ENCODE results near the gene PPM1L.

Gene PPM1L

DNA sequence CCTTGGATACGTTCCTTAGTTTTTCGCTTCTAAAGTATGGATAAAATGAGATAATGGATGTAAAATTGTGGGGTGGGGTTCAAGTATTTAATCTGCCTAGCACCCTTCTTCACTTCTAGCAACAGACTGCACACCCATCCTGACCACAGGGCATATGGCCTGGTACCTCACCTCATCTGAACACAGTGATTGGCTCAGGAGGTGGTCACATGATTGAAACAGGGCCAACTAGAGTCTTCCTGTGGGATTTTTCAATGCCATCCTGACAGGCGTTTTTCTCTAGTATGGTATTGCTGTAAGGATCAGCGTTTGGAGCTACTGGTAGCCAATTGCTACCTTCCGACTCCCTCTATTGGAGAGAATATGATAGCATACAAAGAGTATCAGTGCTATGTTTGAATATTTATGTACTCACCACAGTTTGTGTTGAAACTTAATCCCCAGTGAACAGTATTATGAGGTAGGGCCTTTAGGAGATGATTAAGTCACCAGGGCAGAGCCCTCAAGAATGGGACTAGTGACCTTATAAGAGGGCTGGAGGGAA is 172.2 kb downstream of the PPM1L start:
- Histone ChIP-seq H2AFZ (ENCODE audit: low read depth, low read length) (no peak overlapping the region), H3K27ac (ENCODE audit: low read length, poor library complexity, severe bottlenecking) (no peak overlapping the region), H3K9me3 (ENCODE audit: control insufficient read depth, low read length) (no peaks in the 10 kb centered on the region), H4K91ac (ENCODE audit: low read length) (no peak overlapping the region), H2BK5ac (ENCODE audit: low read depth, low read length, poor library complexity, severe bottlenecking) (no peak overlapping the region), H3K4me3 (ENCODE audit: insufficient read depth in 1 of 2, low read depth in 1 of 2, low read length in 2 of 2) (no peak overlapping the region), H3K14ac (ENCODE audit: low read length in 2 of 2) (no peak overlapping the region), H3K79me1 (replicated peaks; ENCODE audit: low read length, poor library complexity, severe bottlenecking) (no peaks in the 10 kb centered on the region), H2BK15ac (ENCODE audit: low read depth, poor library complexity, severe bottlenecking) (no peak overlapping the region), H3K9ac (ENCODE audit: low read length) (no peak overlapping the region), H3K4ac (ENCODE audit: low read depth in 1 of 2, low read length in 2 of 2) (no peak overlapping the region), H4K8ac (ENCODE audit: low read length) (no peak overlapping the region), H3K18ac (ENCODE audit: low read depth in 1 of 2, low read length in 2 of 2) (no peak overlapping the region), H2BK120ac (ENCODE audit: low read depth, low read length) (no peak overlapping the region), H2BK12ac (ENCODE audit: low read length in 2 of 2) (no peak overlapping the region), H3K4me2 (ENCODE audit: low read length, poor library complexity, severe bottlenecking) (no peak overlapping the region), H3K23ac (ENCODE audit: low read length in 2 of 2) (no peak overlapping the region), H3K4me1 (ENCODE audit: control insufficient read depth, insufficient read depth, low read depth, low read length) (no peaks in the 10 kb centered on the region), H2AK5ac (ENCODE audit: low read length, severe bottlenecking) (no peak overlapping the region), H3K36me3 (ENCODE audit: control insufficient read depth in 1 of 2, insufficient read depth in 2 of 2, low read depth in 1 of 2, low read length in 2 of 2) (no peaks in the 10 kb centered on the region), H3K27me3 (ENCODE audit: control insufficient read depth in 1 of 2, insufficient read depth in 1 of 2, low read length in 2 of 2) (peaks cover 0 to 6% of the 10 kb centered on the region in 2 experiments)
- 90% methylated on average over 5 of the region's 5 CpGs for WGBS
- no peak for DNase-seq

DNA sequence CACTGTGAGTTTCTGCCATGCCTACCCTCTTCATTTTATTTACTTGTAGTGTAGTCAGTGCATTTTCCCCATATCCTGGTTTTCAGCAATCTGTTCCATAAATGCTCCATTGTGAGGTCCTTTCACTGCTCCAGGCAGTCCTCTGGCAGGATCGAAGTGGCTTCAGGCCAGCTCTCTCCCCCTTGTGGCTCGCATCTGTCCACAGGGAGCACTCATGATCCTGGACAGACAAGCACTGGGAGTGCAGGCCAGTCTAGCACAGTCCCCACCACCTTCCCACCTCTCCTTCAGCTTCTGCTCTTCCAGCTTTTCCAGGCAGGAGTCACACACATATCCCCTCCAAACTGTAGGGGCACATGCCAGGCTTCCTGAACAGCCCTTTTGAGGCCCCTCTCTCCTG is 173.6 kb downstream of the PPM1L start:
- Histone ChIP-seq H3K4me2 (ENCODE audit: low read length, poor library complexity, severe bottlenecking) (no peak overlapping the region), H3K18ac (ENCODE audit: low read depth in 1 of 2, low read length in 2 of 2) (no peak overlapping the region), H2BK120ac (ENCODE audit: low read depth, low read length) (no peak overlapping the region), H2AK5ac (ENCODE audit: low read length, severe bottlenecking) (no peak overlapping the region), H3K9me3 (ENCODE audit: control insufficient read depth, low read length) (no peaks in the 10 kb centered on the region), H3K9ac (ENCODE audit: low read length) (no peak overlapping the region), H3K4me3 (ENCODE audit: insufficient read depth in 1 of 2, low read depth in 1 of 2, low read length in 2 of 2) (no peak overlapping the region), H3K27me3 (ENCODE audit: control insufficient read depth in 1 of 2, insufficient read depth in 1 of 2, low read length in 2 of 2) (peaks cover 0 to 6% of the 10 kb centered on the region in 2 experiments), H2AFZ (ENCODE audit: low read depth, low read length) (no peak overlapping the region), H2BK5ac (ENCODE audit: low read depth, low read length, poor library complexity, severe bottlenecking) (no peak overlapping the region), H2BK12ac (ENCODE audit: low read length in 2 of 2) (no peak overlapping the region), H4K91ac (ENCODE audit: low read length) (no peak overlapping the region), H3K14ac (ENCODE audit: low read length in 2 of 2) (no peak overlapping the region), H3K4me1 (ENCODE audit: control insufficient read depth, insufficient read depth, low read depth, low read length) (no peaks in the 10 kb centered on the region), H3K36me3 (ENCODE audit: control insufficient read depth in 1 of 2, insufficient read depth in 2 of 2, low read depth in 1 of 2, low read length in 2 of 2) (no peaks in the 10 kb centered on the region), H3K4ac (ENCODE audit: low read depth in 1 of 2, low read length in 2 of 2) (no peak overlapping the region), H2BK15ac (ENCODE audit: low read depth, poor library complexity, severe bottlenecking) (no peak overlapping the region), H3K23ac (ENCODE audit: low read length in 2 of 2) (peak overlapping the region in 1 of 2 experiments; percentile 31), H3K79me1 (replicated peaks; ENCODE audit: low read length, poor library complexity, severe bottlenecking) (no peaks in the 10 kb centered on the region), H3K27ac (ENCODE audit: low read length, poor library complexity, severe bottlenecking) (no peak overlapping the region), H4K8ac (ENCODE audit: low read length) (no peak overlapping the region)
- DNase-seq = peak; percentile 38
- 79% methylated on average over 2 of the region's 2 CpGs for WGBS

DNA sequence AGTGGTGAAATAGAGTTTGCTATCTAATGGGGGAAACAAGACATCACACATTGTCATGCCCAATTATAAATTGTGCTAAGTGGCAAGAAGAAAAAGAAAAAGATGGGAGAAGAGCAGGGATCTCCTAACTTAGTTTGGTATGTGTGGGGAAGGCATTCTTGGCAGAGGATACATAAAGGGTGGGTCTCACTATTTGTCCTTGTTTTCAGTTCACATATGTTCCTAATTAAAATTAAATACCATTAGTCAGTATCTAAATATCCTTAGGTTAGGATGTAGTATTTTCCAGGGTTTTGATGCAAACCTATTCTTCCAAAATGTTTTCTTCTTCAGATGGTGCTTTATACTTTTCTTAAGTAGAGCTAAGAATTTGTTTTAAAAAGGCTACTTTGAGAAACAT is 175.4 kb downstream of the PPM1L start:
- H2BK15ac ChIP-seq (ENCODE audit: low read depth, poor library complexity, severe bottlenecking) = no peak overlapping the region
- no peaks in the 10 kb centered on the region for H3K36me3 ChIP-seq (ENCODE audit: control insufficient read depth in 1 of 2, insufficient read depth in 2 of 2, low read depth in 1 of 2, low read length in 2 of 2)
- H3K4me2 ChIP-seq (ENCODE audit: low read length, poor library complexity, severe bottlenecking) = no peak overlapping the region
- H3K27ac ChIP-seq (ENCODE audit: low read length, poor library complexity, severe bottlenecking) = no peak overlapping the region
- H3K4me3 ChIP-seq (ENCODE audit: insufficient read depth in 1 of 2, low read depth in 1 of 2, low read length in 2 of 2) = no peak overlapping the region
- no peaks in the 10 kb centered on the region for H3K4me1 ChIP-seq (ENCODE audit: control insufficient read depth, insufficient read depth, low read depth, low read length)
- H2BK5ac ChIP-seq (ENCODE audit: low read depth, low read length, poor library complexity, severe bottlenecking) = no peak overlapping the region
- no peak overlapping the region for H3K4ac ChIP-seq (ENCODE audit: low read depth in 1 of 2, low read length in 2 of 2)
- no peak overlapping the region for H3K23ac ChIP-seq (ENCODE audit: low read length in 2 of 2)
- no peak overlapping the region for H2BK120ac ChIP-seq (ENCODE audit: low read depth, low read length)
- H3K9ac ChIP-seq (ENCODE audit: low read length) = no peak overlapping the region
- H2AK5ac ChIP-seq (ENCODE audit: low read length, severe bottlenecking) = no peak overlapping the region
- H3K14ac ChIP-seq (ENCODE audit: low read length in 2 of 2) = no peak overlapping the region
- H3K9me3 ChIP-seq (ENCODE audit: control insufficient read depth, low read length) = no peaks in the 10 kb centered on the region
- H2BK12ac ChIP-seq (ENCODE audit: low read length in 2 of 2) = no peak overlapping the region
- H3K27me3 ChIP-seq (ENCODE audit: control insufficient read depth in 1 of 2, insufficient read depth in 1 of 2, low read length in 2 of 2) = peaks cover 0 to 2% of the 10 kb centered on the region in 2 experiments
- H3K18ac ChIP-seq (ENCODE audit: low read depth in 1 of 2, low read length in 2 of 2) = no peak overlapping the region
- no peak overlapping the region for H2AFZ ChIP-seq (ENCODE audit: low read depth, low read length)
- no peak for DNase-seq
- H4K8ac ChIP-seq (ENCODE audit: low read length) = no peak overlapping the region
- no peak overlapping the region for H4K91ac ChIP-seq (ENCODE audit: low read length)
- H3K79me1 ChIP-seq (replicated peaks; ENCODE audit: low read length, poor library complexity, severe bottlenecking) = no peaks in the 10 kb centered on the region

DNA sequence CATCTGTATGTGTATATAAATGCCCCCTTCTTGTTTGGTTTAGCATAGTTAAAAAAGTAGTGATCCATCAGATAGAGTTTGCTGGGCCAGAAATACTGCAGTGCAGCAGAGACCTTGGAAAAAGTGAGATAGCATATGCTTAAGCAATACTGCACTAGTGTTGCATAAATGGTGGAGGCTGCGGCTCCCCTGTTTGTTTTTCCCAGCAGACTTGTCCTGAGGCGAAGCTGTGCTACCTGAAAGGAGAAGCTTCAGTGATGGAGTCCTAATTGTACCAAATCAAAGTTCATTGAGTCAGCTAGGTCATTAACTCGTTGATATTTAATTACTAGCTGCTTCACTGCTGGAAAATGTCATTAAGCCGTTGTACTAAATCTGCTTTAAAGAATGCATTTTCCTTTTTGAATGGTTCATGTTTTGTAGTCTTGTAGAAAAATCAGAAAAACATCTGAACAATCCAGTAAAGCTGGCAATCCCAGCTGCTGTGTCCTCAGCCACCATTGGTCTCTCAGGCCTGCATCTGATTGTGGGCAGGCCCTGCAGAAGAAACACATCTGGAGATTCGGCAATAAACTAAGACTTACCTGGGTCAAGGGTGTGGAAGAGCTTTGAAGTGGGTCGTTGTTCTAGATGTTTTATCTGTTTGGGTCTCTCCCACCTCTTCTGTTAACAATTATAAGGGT is 179.5 kb downstream of the PPM1L start:
- Histone ChIP-seq H2AFZ (ENCODE audit: low read depth, low read length) (no peak overlapping the region), H3K4me2 (ENCODE audit: low read length, poor library complexity, severe bottlenecking) (no peak overlapping the region), H4K8ac (ENCODE audit: low read length) (no peak overlapping the region), H3K79me1 (replicated peaks; ENCODE audit: low read length, poor library complexity, severe bottlenecking) (no peaks in the 10 kb centered on the region), H2BK15ac (ENCODE audit: low read depth, poor library complexity, severe bottlenecking) (no peak overlapping the region), H3K23ac (ENCODE audit: low read length in 2 of 2) (no peak overlapping the region), H3K14ac (ENCODE audit: low read length in 2 of 2) (no peak overlapping the region), H2BK120ac (ENCODE audit: low read depth, low read length) (no peak overlapping the region), H2AK5ac (ENCODE audit: low read length, severe bottlenecking) (no peak overlapping the region), H3K36me3 (ENCODE audit: control insufficient read depth in 1 of 2, insufficient read depth in 2 of 2, low read depth in 1 of 2, low read length in 2 of 2) (no peaks in the 10 kb centered on the region), H3K4ac (ENCODE audit: low read depth in 1 of 2, low read length in 2 of 2) (no peak overlapping the region), H3K27ac (ENCODE audit: low read length, poor library complexity, severe bottlenecking) (no peak overlapping the region), H3K18ac (ENCODE audit: low read depth in 1 of 2, low read length in 2 of 2) (no peak overlapping the region), H3K4me1 (ENCODE audit: control insufficient read depth, insufficient read depth, low read depth, low read length) (no peaks in the 10 kb centered on the region), H2BK5ac (ENCODE audit: low read depth, low read length, poor library complexity, severe bottlenecking) (no peak overlapping the region), H3K9me3 (ENCODE audit: control insufficient read depth, low read length) (no peaks in the 10 kb centered on the region), H4K91ac (ENCODE audit: low read length) (no peak overlapping the region), H3K4me3 (ENCODE audit: insufficient read depth in 1 of 2, low read depth in 1 of 2, low read length in 2 of 2) (no peak overlapping the region), H3K9ac (ENCODE audit: low read length) (no peak overlapping the region), H2BK12ac (ENCODE audit: low read length in 2 of 2) (no peak overlapping the region), H3K27me3 (ENCODE audit: control insufficient read depth in 1 of 2, insufficient read depth in 1 of 2, low read length in 2 of 2) (no peaks in the 10 kb centered on the region)
- 95% methylated on average over 5 of the region's 6 CpGs for WGBS
- DNase-seq = peak; percentile 17

Measured in mesenchymal stem cell (in vitro differentiated cells and primary cell).